GM12878 (cell line): Measurements from ENCODE around the gene TAS2R42. TPM values are rescaled to one million over a fixed set of nuclear protein-coding genes. Genes with fewer than 3 reads are reported as not detected.

ENCODE experiments used
- ATAC-seq: fragments of 200-7000 bp; cut with Tn5 transposase; 3 replicates; pipeline ENCODE4 v1.9.1; 2020; ENCODE audit warnings: mild to moderate bottlenecking, moderate library complexity
- BruUV-seq: library from RNA; stranded (reverse); fragments of 400-500 nt; replicated peaks from 2 replicates; lab custom pipeline; 2021; lab: Mats Ljungman, UMichigan
- CTCF ChIA-PET: fragments of 300-600 bp; sonication (Branson Sonifier 250); formaldehyde crosslinking; extraction: SDS; loops from one replicate; lab custom pipeline; 2021; ENCODE audit warnings: inconsistent platforms; lab: Yijun Ruan, JAX
- POLR2A ChIA-PET: fragments of 350-600 bp; formaldehyde crosslinking; extraction: SDS; loops from one replicate; lab custom pipeline; 2021; ENCODE audit warnings: inconsistent platforms; lab: Charles Lee
- RAD21 ChIA-PET: fragments of 300-600 bp; sonication (Branson Sonifier 250); formaldehyde crosslinking; loops from one replicate; lab custom pipeline; 2023; ENCODE audit warnings: antibody characterized with exemption; ENCODE audit not compliant: unreplicated experiment; lab: Charles Lee
- SMC1A ChIA-PET: fragments of 300-600 bp; sonication (Branson Sonifier 250); formaldehyde crosslinking; loops from one replicate; lab custom pipeline; 2023; ENCODE audit not compliant: unreplicated experiment, uncharacterized antibody; lab: Charles Lee
- DNase-seq: peaks from one replicate; pipeline ENCODE4 v3.0.0-alpha.2; 2011; ENCODE audit warnings: low read depth, low spot score
- FAIRE-seq: peaks from 3 replicates; lab custom pipeline; 2011; peaks lifted over from hg19 to GRCh38; lab: Jason Lieb, UNC
- H2AFZ ChIP-seq: 2 replicates; pipeline ENCODE4 v1.6.0; 2011; ENCODE audit warnings: low read depth, low read length, control low read depth; ENCODE audit not compliant: control insufficient read depth
- H3K27ac ChIP-seq: 2 replicates; pipeline ENCODE4 v1.5.1; 2011; ENCODE audit warnings: control low read depth; ENCODE audit not compliant: control insufficient read depth, insufficient read depth
- H3K27me3 ChIP-seq, 2 experiments: replicated peaks in 1 of 2; 2 replicates each; pipeline versions ENCODE4 v1.6.0 to v1.6.1; 2011; ENCODE audit warnings: low read length in 1 of 2; ENCODE audit not compliant: control insufficient read depth in 2 of 2, insufficient read depth in 2 of 2
- H3K36me3 ChIP-seq, 2 experiments: 2 replicates each; pipeline ENCODE4 v1.5.1; 2011; ENCODE audit warnings: low read length in 1 of 2; ENCODE audit not compliant: control insufficient read depth in 2 of 2, insufficient read depth in 2 of 2
- H3K4me1 ChIP-seq: 2 replicates; pipeline ENCODE4 v1.6.1; 2011; ENCODE audit warnings: mild to moderate bottlenecking, low read length, moderate library complexity, mixed read lengths; ENCODE audit not compliant: control insufficient read depth, insufficient read depth
- H3K4me2 ChIP-seq: 2 replicates; pipeline ENCODE4 v1.6.0; 2011; ENCODE audit warnings: control low read depth; ENCODE audit not compliant: control insufficient read depth, insufficient read depth
- H3K4me3 ChIP-seq: fragments of 200-600 bp; sonication (generic); 2 replicates; pipeline ENCODE4 v1.5.1; 2016
- H3K79me2 ChIP-seq: 2 replicates; pipeline ENCODE4 v1.6.0; 2011; ENCODE audit warnings: low read length; ENCODE audit not compliant: control insufficient read depth, insufficient read depth
- H3K9ac ChIP-seq: 2 replicates; pipeline ENCODE4 v1.8.0; 2011; ENCODE audit warnings: low read length, control low read depth, mixed read lengths; ENCODE audit not compliant: control insufficient read depth, insufficient read depth
- H3K9me3 ChIP-seq: replicated peaks from 3 replicates; pipeline ENCODE4 v1.5.1; 2011; ENCODE audit warnings: mild to moderate bottlenecking, low read length; ENCODE audit not compliant: control insufficient read depth, insufficient read depth
- H4K20me1 ChIP-seq: 2 replicates; pipeline ENCODE4 v1.6.0; 2011; ENCODE audit not compliant: control insufficient read depth, insufficient read depth
- DPF2 ChIP-seq: fragments of 450-650 bp; IDR thresholded peaks from 2 replicates; pipeline ENCODE4 v1.6.1; 2017; ENCODE audit warnings: mild to moderate bottlenecking
- FOXM1 ChIP-seq: IDR thresholded peaks from 2 replicates; pipeline ENCODE4 v1.6.1; 2012; ENCODE audit warnings: low read depth, mild to moderate bottlenecking, inconsistent platforms, low read length, moderate library complexity
- JUND ChIP-seq: IDR thresholded peaks from 2 replicates; pipeline ENCODE4 v1.6.1; 2012; ENCODE audit warnings: low read depth, mild to moderate bottlenecking, low read length, improper control_type of control experiment, moderate library complexity
- NFIC ChIP-seq: IDR thresholded peaks from 2 replicates; pipeline ENCODE4 v1.6.1; 2012; ENCODE audit warnings: low read depth, mild to moderate bottlenecking, inconsistent platforms, low read length, moderate library complexity
- RBBP5 ChIP-seq: fragments of 200-600 bp; sonication (generic); conservative IDR thresholded peaks from 2 replicates; pipeline ENCODE4 v1.6.1; 2016
- ZNF384 ChIP-seq: IDR thresholded peaks from 2 replicates; pipeline ENCODE4 v1.6.1; 2012; ENCODE audit warnings: low read depth, mild to moderate bottlenecking, low read length, improper control_type of control experiment, borderline replicate concordance
- WGBS: methylation state at CpG from one replicate; pipeline ENCODE4 v1.1.6; 2016; ENCODE audit warnings: low lambda C conversion rate; ENCODE audit not compliant: insufficient replicate concordance, insufficient coverage; ENCODE audit errors: missing lambda C conversion rate; 5-methylcytosine and 5-hydroxymethylcytosine counted together
- in situ Hi-C: fragments of 300-500 bp; cut with MboI; formaldehyde crosslinking; loops from 9 replicates; pipeline ENCODE4 v1.14.3; 2018; ENCODE audit warnings: mixed read lengths
- intact Hi-C: fragments of 100-400 bp; cut with micrococcal nuclease; formaldehyde crosslinking; loops from one replicate; pipeline ENCODE4 v1.14.2; 2022; ENCODE audit not compliant: unreplicated experiment
- polyA plus RNA-seq, 11 experiments: library from polyadenylated mRNA; depleted of rRNA in 4 of 11; unstranded in 6 of 11; stranded (reverse) in 5 of 11; fragments of >200 nt; fragmentation: Nextera tagmentation in 4 of 11; fragmentation: Illumina TruSeq in 1 of 11; extraction: Ambion mirVana in 4 of 11; extraction: Trizol in 1 of 11; gene quantifications; 1 replicate in 1 of 11; 2 replicates in 10 of 11; pipeline versions ENCODE4 v1.2.1 to v1.2.3, GENCODE V29; 2011 to 2016; ENCODE audit warnings: inconsistent platforms in 2 of 11, missing spikeins in 2 of 11, low read depth in 1 of 11
- total RNA-seq, 4 experiments: library from RNA; depleted of rRNA in 3 of 4; stranded (reverse); fragments of >200 nt in 3 of 4; fragmentation: Illumina TruSeq in 1 of 4; extraction: Trizol in 1 of 4; gene quantifications; 2 replicates each; pipeline versions ENCODE4 v1.2.1 to v1.2.3, GENCODE V29; 2013 to 2021
- TF ChIP-seq, protein P1 (sequence below): fragments of 450-650 bp; IDR thresholded peaks from 2 replicates; pipeline ENCODE4 v1.6.1; 2017; ENCODE audit warnings: mild to moderate bottlenecking, moderate library complexity
- TF ChIP-seq, protein P2 (sequence below): fragments of 450-650 bp; IDR thresholded peaks from 2 replicates; pipeline ENCODE4 v1.6.1; 2016; ENCODE audit warnings: mild to moderate bottlenecking, moderate library complexity, borderline replicate concordance
- TF ChIP-seq, protein P3 (sequence below): IDR thresholded peaks from 2 replicates; pipeline ENCODE4 v1.6.1; 2012; ENCODE audit warnings: low read length, inconsistent platforms
- TF ChIP-seq, protein P4 (sequence below): fragments of 450-650 bp; formaldehyde crosslinking; IDR thresholded peaks from 2 replicates; pipeline ENCODE4 v1.5.0; 2022; ENCODE audit warnings: mild to moderate bottlenecking, missing genetic modification characterization

The TAS2R42 gene
- total and polyA plus RNA-seq, 10 of the 15 experiments (the other 5 are each of a cell fraction or from before 2014, with no cell fraction given): not detected

DNA sequence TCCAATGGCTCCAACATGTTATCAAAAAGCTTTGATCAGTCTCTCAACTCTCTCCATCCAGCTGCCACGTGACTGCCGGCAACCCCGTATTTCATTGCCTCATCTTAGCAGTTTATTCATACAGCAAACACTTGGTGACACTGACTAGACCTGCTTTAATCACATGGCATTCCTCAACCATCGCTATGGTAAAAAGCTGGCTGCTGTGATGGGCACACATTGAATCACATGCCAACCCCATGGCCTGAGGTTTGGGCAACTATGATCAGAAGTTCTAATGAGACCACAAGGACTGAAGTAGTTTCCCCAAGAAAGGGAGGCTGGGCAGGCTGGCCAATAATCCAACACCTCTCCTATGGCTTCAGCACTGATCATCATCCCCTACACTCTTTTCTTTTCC is 40.6 kb upstream of the TAS2R42 start:
- Histone ChIP-seq H3K9ac (no peak overlapping the region), H4K20me1 (no peaks in the 10 kb centered on the region), H3K4me2 (no peak overlapping the region), H3K4me3 (no peak overlapping the region), H3K4me1 (no peaks in the 10 kb centered on the region), H3K9me3 (no peaks in the 10 kb centered on the region), H3K36me3 (no peaks in the 10 kb centered on the region), H2AFZ (no peak overlapping the region), H3K27me3 (no peaks in the 10 kb centered on the region), H3K27ac (no peak overlapping the region), H3K79me2 (no peaks in the 10 kb centered on the region)
- no TSS peak for BruUV-seq
- FAIRE-seq (no peak), DNase-seq (no peak), ATAC-seq (no peak)
- ChIA-PET RAD21 (interaction anchor here (1.3 to 4.9 kb wide), 2 partner anchors 260 to 456 kb away, joined by 4 to 45 read pairs; no protein-coding TSS in a partner anchor), CTCF (interaction anchor here (1.0 to 8.2 kb wide), 4 partner anchors 13 to 259 kb away, joined by 3 to 133 read pairs (median 3); no protein-coding TSS in a partner anchor), POLR2A (no interaction called here), SMC1A (interaction anchor here (1.2 to 6.6 kb wide), 2 partner anchors 260 to 1099 kb away, joined by 3 to 42 read pairs; no protein-coding TSS in a partner anchor)
- intact Hi-C loops: no loop called here
- WGBS: 84% methylated on average over 4 of the region's 4 CpGs
- in situ Hi-C loops: no loop called here
- TF ChIP-seq, protein P1, sequence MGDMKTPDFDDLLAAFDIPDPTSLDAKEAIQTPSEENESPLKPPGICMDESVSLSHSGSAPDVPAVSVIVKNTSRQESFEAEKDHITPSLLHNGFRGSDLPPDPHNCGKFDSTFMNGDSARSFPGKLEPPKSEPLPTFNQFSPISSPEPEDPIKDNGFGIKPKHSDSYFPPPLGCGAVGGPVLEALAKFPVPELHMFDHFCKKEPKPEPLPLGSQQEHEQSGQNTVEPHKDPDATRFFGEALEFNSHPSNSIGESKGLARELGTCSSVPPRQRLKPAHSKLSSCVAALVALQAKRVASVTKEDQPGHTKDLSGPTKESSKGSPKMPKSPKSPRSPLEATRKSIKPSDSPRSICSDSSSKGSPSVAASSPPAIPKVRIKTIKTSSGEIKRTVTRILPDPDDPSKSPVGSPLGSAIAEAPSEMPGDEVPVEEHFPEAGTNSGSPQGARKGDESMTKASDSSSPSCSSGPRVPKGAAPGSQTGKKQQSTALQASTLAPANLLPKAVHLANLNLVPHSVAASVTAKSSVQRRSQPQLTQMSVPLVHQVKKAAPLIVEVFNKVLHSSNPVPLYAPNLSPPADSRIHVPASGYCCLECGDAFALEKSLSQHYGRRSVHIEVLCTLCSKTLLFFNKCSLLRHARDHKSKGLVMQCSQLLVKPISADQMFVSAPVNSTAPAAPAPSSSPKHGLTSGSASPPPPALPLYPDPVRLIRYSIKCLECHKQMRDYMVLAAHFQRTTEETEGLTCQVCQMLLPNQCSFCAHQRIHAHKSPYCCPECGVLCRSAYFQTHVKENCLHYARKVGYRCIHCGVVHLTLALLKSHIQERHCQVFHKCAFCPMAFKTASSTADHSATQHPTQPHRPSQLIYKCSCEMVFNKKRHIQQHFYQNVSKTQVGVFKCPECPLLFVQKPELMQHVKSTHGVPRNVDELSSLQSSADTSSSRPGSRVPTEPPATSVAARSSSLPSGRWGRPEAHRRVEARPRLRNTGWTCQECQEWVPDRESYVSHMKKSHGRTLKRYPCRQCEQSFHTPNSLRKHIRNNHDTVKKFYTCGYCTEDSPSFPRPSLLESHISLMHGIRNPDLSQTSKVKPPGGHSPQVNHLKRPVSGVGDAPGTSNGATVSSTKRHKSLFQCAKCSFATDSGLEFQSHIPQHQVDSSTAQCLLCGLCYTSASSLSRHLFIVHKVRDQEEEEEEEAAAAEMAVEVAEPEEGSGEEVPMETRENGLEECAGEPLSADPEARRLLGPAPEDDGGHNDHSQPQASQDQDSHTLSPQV: no peak
- TF ChIP-seq, protein P2, sequence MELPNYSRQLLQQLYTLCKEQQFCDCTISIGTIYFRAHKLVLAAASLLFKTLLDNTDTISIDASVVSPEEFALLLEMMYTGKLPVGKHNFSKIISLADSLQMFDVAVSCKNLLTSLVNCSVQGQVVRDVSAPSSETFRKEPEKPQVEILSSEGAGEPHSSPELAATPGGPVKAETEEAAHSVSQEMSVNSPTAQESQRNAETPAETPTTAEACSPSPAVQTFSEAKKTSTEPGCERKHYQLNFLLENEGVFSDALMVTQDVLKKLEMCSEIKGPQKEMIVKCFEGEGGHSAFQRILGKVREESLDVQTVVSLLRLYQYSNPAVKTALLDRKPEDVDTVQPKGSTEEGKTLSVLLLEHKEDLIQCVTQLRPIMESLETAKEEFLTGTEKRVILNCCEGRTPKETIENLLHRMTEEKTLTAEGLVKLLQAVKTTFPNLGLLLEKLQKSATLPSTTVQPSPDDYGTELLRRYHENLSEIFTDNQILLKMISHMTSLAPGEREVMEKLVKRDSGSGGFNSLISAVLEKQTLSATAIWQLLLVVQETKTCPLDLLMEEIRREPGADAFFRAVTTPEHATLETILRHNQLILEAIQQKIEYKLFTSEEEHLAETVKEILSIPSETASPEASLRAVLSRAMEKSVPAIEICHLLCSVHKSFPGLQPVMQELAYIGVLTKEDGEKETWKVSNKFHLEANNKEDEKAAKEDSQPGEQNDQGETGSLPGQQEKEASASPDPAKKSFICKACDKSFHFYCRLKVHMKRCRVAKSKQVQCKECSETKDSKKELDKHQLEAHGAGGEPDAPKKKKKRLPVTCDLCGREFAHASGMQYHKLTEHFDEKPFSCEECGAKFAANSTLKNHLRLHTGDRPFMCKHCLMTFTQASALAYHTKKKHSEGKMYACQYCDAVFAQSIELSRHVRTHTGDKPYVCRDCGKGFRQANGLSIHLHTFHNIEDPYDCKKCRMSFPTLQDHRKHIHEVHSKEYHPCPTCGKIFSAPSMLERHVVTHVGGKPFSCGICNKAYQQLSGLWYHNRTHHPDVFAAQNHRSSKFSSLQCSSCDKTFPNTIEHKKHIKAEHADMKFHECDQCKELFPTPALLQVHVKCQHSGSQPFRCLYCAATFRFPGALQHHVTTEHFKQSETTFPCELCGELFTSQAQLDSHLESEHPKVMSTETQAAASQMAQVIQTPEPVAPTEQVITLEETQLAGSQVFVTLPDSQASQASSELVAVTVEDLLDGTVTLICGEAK: no peak
- TF ChIP-seq, protein P3, sequence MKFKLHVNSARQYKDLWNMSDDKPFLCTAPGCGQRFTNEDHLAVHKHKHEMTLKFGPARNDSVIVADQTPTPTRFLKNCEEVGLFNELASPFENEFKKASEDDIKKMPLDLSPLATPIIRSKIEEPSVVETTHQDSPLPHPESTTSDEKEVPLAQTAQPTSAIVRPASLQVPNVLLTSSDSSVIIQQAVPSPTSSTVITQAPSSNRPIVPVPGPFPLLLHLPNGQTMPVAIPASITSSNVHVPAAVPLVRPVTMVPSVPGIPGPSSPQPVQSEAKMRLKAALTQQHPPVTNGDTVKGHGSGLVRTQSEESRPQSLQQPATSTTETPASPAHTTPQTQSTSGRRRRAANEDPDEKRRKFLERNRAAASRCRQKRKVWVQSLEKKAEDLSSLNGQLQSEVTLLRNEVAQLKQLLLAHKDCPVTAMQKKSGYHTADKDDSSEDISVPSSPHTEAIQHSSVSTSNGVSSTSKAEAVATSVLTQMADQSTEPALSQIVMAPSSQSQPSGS: no peak
- no peak for TF ChIP-seq RBBP5
- TF ChIP-seq FOXM1: no peak
- TF ChIP-seq, protein P4, sequence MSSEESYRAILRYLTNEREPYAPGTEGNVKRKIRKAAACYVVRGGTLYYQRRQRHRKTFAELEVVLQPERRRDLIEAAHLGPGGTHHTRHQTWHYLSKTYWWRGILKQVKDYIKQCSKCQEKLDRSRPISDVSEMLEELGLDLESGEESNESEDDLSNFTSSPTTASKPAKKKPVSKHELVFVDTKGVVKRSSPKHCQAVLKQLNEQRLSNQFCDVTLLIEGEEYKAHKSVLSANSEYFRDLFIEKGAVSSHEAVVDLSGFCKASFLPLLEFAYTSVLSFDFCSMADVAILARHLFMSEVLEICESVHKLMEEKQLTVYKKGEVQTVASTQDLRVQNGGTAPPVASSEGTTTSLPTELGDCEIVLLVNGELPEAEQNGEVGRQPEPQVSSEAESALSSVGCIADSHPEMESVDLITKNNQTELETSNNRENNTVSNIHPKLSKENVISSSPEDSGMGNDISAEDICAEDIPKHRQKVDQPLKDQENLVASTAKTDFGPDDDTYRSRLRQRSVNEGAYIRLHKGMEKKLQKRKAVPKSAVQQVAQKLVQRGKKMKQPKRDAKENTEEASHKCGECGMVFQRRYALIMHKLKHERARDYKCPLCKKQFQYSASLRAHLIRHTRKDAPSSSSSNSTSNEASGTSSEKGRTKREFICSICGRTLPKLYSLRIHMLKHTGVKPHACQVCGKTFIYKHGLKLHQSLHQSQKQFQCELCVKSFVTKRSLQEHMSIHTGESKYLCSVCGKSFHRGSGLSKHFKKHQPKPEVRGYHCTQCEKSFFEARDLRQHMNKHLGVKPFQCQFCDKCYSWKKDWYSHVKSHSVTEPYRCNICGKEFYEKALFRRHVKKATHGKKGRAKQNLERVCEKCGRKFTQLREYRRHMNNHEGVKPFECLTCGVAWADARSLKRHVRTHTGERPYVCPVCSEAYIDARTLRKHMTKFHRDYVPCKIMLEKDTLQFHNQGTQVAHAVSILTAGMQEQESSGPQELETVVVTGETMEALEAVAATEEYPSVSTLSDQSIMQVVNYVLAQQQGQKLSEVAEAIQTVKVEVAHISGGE (CRISPR knock-in tag): no peak
- TF ChIP-seq ZNF384: no peak
- no peak for TF ChIP-seq DPF2
- TF ChIP-seq NFIC: no peak
- no peak for TF ChIP-seq JUND
